Lower leg skin (tissue), 3 donors: ENCODE measurements around the gene SH3TC2.

Experiments
- POLR2A ChIP-seq, 2 donors: fragments of 450-650 bp; IDR thresholded peaks; one replicate each; pipeline ENCODE4 v1.6.1; 2016 to 2017; ENCODE audit warnings: antibody characterized with exemption in 2 of 2, mild to moderate bottlenecking in 1 of 2, moderate library complexity in 1 of 2
- TF ChIP-seq, protein P1 (sequence below), 3 donors: fragments of 450-650 bp; IDR thresholded peaks; one replicate each; pipeline ENCODE4 v1.5.1; 2016; ENCODE audit warnings: antibody characterized with exemption in 3 of 3, mild to moderate bottlenecking in 3 of 3, moderate library complexity in 2 of 3

DNA sequence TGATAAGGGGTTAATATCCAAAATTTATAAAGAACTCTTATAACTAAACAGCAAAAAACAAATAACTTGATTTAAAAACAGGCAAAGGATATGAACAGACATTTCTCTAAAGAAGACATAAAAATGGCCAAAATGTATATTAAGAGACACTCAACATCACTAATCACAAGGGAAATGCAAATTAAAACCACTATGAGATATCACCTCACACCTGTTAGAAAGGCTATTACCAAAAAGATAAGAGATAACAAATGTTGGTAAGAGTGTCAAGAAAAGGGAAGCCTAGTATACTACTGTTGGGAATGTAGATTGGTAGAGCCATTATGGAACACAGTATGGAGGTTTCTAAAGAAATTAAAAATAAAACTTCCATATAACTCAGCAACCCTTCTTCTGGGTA is 19.4 kb upstream of the SH3TC2 start:
- TF ChIP-seq POLR2A (IDR thresholded peaks at IDR 0.05), result no peak
- TF ChIP-seq, protein P1, sequence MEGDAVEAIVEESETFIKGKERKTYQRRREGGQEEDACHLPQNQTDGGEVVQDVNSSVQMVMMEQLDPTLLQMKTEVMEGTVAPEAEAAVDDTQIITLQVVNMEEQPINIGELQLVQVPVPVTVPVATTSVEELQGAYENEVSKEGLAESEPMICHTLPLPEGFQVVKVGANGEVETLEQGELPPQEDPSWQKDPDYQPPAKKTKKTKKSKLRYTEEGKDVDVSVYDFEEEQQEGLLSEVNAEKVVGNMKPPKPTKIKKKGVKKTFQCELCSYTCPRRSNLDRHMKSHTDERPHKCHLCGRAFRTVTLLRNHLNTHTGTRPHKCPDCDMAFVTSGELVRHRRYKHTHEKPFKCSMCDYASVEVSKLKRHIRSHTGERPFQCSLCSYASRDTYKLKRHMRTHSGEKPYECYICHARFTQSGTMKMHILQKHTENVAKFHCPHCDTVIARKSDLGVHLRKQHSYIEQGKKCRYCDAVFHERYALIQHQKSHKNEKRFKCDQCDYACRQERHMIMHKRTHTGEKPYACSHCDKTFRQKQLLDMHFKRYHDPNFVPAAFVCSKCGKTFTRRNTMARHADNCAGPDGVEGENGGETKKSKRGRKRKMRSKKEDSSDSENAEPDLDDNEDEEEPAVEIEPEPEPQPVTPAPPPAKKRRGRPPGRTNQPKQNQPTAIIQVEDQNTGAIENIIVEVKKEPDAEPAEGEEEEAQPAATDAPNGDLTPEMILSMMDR (IDR thresholded peaks at IDR 0.05), result no peak
